Activated CD4-positive, CD25-positive, alpha-beta regulatory T cell (primary cell): ENCODE data around the gene CFAP161.
"Not testable (repeated sequence)": the region's sequence is repeated elsewhere in the genome, so short reads cannot be mapped to it uniquely, and the experiment has no call there.

Experiments
- DNase-seq, 4 experiments: peaks; one replicate each; lab custom pipeline; 2025; lab: John Stamatoyannopoulos, UW

The CFAP161 gene

DNA sequence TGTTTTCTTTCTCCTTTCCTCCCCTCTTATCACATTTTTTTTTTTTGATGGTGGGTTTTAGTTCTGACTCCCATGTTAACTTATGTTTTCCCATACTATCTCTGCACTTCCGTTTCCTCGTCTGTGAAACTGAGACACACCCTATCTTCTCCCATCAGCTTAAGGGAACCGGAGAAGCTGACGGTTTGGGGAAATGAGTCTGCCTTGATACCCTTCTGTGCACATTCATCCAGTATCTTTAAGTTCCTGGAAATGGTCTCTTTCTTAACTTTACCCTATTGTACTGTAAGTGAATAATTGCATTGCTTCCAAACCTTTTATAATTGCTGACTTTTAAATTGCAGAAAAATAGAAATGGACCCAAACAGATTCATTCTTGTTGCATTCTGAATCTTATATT lies 26.2 kb upstream of the CFAP161 start:
- no peak for DNase-seq

DNA sequence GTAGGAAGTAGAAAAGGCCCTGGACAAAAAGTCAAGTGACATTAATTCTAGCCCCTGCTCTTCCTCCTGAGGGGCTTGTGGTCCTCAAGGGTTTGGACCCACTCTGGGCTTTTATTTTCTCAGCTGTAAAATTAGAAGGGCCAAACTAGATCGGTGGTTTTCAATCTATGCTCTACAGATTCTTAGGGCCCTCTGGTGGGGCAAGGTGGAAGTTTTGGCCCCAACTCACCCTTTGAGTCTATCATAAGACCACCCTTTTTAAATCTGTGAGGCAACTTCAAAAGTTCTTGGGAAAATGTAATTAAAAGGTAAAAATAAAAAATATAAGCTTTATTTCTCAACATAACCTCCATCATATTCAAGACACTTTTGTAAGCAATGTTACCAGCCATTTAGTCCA lies 25.6 kb upstream of the CFAP161 start:
- DNase-seq, result no peak

DNA sequence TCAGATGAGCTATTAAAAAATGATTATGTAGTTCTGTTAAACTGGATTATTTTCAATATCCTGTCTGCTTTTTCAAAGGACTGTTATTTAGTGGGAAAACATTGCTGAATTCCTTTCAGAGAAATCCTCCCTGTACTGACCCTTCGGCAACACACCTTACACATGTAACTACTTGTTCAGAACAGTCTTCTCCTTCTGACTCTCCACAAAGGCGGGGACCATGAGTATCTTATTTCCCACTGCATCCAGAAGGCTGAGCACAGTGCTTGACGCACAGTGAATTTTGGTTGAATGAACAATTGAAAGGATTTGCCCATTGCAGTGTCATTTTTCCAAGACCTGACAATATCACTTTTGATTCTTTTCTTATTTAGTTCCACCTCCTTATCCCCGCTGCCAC lies 23.1 kb upstream of the CFAP161 start:
- no peak for DNase-seq

DNA sequence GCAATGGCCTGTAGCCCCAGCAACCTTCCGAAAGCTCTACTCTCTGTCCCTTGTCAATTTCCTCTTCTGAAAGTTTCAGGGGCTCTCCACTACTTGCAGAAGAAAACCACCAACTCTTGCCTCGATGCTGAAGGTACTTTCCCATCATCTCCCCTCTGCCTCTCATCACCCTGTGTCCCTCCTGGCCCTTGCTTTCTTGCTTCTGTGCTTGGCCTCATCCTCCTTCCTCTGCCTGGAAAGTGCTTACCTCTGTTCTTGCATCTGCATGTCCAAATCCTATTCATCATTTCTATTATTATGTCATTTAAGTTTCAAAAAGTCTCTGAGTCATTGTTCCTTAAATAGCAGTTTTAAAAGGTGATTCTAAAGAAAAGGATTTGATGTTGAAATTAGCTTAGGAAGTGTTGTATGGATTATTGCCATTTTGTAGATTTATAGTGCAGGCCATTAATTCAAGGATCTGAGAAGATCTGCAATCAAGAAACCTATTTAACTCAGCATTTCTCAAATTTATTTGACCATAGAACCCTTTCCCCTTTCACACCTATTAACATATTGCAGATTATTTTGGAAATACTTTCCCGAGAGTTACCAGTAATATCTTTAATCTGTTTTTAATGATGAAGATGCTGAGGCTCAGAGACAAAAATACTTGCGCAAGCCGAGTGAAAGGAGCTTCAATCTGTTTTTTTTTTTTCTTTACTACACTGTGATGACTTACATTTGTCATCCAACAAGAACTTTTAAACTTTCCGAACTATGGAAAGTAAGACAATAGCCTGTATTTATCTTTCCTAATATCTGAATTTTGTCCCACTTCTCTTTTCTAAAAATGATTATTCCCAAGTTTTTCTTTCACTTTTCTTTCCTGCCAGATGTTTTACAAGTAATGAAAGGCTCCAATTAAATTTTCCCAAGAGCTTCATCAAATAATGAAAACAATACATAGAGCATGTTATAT lies 22.3 kb upstream of the CFAP161 start:
- no peak for DNase-seq

DNA sequence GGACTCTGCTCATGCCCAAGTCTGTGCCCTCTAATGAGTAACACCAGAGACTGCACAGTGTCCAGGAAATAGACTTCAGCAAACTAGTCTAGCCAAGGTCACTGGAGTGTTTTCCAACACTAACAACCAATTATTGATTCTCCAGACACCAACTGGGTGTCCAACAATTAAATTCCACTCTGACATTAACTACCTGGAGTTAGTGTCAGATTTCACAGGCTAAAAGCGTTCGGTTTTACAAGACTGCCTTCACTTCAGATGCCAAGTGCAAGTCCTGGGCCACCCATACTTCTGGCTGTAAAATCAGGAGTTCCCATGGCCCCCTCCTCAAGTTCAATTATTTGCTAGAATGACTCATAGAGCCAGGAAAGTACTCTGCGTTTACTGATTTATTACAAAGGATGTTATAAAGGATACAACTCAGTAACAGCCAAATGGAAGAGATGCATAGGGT lies 20.8 kb upstream of the CFAP161 start:
- no peak for DNase-seq

DNA sequence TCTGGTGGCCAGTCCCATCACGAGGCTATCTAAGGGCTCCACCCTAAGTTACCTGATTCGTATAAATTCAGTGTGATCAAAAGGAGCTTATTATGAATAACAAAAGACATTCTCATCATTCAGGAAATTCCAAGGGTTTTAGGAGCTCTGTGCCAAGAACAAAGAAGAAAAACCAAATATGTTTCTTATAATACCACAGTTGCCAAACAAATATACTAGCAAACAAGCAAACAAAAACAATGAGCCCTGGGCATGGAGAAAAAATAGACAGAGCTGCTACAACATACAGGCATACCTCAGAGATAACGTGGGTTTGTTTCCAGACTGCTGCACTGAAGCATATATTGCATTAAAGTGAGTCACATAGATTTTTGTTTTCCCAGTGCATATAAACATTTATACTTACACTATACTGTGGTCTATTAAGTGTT lies 20.2 kb upstream of the CFAP161 start:
- no peak for DNase-seq

GRCh38 chr15:81115054-81115939 lies 18.8 kb upstream of the CFAP161 start:
- DNase-seq, result no peak

DNA sequence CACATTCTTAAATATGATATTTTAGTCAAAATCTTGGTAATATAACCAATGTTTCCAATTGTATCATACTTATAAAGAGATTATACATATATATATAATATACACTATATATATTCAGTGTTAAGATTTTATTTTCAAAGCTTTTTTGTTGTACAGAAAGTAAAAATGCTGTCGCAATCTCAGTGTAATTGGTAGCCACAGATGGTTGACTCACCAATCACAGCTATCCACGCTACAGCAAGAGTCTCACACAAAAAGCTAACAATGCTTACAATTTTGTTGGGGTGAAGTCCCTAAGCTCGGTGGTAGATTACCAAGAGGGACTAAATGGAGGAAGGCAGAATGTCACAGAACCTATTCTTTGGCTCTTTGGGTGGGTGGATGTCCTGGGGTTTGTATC lies 16.9 kb upstream of the CFAP161 start:
- DNase-seq, result no peak

DNA sequence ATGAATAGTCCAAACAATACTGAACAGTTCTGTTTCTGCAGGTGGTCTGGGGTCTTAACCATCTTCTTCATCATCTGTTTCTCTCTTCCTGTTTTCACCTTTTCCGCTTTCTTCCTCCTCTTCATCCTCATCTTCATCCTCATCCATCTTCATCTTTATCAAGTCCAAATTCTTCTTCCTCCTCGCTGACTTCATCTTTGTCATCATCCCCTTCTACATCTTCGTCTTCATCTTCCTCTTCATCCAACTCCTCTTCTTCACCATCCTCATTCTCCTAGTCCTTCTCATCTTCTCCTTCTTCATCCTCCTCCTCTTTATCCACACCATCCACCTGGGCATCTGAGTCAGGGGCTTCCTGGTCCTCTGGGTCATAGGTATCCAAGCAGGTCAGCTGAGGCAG lies 16.5 kb upstream of the CFAP161 start:
- DNase-seq, result no peak

DNA sequence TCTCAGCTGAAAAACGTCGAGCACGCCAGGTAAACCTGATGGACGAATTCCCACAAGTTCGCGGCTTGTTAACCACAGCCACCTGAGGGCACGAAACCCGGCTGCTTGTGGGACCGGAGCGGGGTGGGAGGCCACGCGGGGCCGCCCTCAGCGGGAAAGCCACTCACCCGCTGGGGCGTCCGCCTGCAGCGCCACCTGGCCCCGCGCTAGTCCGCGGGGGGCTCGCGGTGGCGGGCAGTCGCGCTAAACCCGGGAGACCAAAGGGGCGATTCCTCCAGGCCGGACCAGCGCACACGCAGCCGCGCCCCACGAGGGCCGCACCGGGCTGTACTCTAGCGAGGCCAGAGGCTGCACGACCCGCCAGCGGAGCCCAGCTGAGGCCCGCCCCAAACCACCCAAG lies 15.7 kb upstream of the CFAP161 start:
- DNase-seq, result no peak

DNA sequence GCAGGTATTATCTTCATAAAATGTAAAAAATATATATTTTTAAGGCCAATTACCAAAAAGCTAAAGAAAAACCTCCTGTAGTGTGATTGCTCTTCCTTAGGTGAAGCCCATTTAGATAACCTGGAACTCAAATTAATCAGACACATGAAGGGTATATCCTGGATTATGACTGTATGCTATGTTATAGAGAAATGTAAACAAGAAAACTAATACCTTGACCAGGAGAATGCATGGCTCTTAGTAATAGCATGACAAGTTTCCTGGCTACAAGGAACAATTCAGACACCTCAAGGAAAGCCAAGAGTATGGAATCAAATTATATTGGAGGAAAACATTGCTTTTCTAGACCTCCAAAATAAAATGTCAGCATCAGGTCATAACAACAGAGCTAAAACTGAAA lies 14.0 kb upstream of the CFAP161 start:
- no peak for DNase-seq

GRCh38 chr15:81126892-81127291 lies 7.2 kb upstream of the CFAP161 start:
- DNase-seq, result no peak

GRCh38 chr15:81141478-81141877 lies 7.4 kb downstream of the CFAP161 start:
- not testable (repeated sequence) for DNase-seq

- DNase-seq, result no peak
Observed at GRCh38 chr15:81146006-81146405, 11.9 kb downstream of the CFAP161 start.

DNA sequence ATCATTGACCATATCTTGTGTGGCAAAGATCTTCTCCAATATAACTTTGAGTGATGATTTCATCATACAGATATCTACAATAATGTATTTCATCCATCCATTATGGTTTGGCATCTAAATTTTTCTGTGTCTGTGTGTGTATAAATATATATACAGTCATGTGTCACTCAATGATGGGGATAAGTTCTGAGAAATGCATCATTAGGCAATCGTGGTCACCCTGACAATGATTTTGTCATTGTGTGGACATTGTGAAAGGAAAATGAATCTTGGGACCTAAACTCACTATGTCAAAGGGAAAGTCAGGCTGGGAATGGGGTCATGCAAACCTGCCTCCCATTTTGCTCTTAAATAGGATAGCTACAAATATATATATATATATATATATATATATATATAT lies 12.4 kb downstream of the CFAP161 start:
- no peak for DNase-seq

DNA sequence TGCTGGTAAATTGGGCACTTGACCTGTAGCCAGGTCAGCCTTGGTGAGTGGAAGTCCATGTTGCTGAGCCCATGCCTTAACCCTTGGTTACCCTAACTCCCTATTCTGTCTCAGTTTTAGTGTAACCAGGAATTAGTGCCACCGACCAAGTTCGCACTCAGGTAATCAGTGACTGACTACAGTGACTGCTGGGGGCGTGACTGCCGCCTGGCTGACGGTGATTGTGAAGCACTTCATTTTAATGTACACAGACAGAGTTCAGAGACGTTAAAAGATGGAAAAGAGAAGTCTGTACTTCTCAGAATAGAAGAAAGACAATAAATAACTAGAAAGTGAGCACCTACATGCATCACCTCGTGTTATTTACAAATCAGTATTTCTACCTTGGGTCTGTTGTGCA lies 17.3 kb downstream of the CFAP161 start:
- no peak for DNase-seq

DNA sequence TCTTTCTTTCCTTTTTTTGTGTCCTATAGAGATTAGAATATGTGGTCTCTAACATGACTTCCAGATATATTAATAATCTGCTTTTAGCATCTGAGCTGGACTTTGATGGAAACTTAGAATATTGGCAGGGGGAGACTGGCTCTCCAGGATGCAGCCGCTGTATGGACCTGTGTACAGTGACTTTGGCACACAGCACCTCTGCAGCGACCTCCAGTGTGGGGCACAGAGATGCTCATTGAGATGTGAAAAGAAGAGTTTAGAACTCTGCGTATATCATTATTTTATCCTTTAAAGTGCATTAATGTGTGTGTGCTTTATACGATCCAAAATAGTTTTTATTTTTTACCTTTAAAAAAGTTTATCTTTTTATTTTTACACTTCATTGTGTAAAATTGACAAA lies 18.3 kb downstream of the CFAP161 start:
- DNase-seq, result no peak

DNA sequence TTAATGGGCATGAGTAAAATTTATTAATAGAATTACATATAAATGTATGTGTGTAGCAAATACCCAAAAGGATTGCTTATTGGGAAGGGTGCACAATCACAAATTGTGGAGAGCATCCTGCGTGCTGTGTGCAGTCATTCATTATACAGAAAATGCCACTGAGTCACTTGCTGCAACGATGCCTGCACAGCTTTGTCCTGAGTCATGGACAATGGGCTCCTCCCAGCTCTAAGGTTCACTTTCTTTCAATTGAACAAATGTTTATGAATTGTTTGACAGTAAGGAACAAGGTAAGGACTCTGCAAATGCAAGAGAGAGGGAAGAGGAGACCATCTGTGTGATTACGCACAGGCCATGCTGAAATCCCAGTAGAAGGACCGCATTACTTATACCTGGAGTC lies 18.7 kb downstream of the CFAP161 start:
- DNase-seq, result no peak

DNA sequence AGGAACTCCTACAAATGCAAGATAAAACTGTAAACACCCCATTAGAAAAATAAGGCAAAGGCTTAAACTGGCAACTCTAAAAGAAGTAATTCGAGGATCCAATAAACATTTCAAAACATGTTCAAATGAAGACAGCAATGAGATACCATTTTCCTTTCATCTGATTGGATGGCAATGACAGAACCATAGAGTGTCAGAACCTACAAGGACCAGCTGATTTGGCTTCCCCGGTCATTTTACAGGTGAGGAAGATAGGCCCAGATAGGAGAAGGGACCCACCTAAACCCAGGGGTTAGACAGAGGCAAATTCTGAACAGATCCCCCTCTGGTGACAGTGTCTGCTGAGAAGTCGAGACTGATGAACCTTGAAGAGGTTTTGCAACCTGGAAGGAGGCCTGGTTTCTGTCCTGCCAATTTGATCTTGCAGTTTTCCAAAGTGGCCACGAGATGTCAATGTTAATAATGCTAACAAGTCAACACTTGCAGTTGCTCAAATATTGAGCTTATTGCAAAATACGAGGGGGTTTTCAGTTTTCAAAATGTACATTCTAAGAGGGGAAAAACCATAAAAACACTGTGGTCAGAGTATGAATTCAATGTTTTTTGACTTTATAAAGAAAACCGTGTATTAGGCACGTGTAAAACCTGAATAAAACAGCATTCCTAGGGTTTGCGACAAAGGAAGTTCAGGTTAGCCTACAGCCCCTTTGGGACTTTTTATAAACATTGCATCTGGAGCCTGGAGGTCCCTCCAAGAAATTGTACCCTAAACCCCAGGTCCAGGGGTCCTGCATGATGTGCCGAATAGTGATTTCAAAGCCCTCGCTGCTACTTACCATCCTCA lies 21.5 kb downstream of the CFAP161 start:
- DNase-seq, result no peak

DNA sequence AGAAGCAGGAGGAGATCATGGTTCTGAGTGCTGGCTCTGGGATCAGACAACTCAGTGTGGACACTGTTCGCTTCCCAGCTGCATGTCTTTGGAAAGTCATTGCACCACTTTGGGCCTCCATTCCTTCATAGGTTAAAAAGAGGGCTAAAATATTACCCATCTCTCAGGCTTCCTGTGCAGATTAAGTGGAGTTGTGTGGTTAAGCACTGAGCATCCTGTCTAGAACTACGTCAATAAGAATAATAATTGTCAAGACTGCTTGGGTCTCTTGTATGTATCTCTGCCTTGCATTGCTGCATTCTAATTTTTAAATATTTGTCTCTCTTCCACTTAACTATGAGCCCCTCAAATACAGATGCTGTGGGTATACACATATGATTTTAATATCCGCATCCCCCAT lies 22.3 kb downstream of the CFAP161 start:
- DNase-seq, result no peak

GRCh38 chr15:81157195-81157938 lies 23.3 kb downstream of the CFAP161 start:
- no peak for DNase-seq
